ENCODE data around the gene ABHD8.

DNA sequence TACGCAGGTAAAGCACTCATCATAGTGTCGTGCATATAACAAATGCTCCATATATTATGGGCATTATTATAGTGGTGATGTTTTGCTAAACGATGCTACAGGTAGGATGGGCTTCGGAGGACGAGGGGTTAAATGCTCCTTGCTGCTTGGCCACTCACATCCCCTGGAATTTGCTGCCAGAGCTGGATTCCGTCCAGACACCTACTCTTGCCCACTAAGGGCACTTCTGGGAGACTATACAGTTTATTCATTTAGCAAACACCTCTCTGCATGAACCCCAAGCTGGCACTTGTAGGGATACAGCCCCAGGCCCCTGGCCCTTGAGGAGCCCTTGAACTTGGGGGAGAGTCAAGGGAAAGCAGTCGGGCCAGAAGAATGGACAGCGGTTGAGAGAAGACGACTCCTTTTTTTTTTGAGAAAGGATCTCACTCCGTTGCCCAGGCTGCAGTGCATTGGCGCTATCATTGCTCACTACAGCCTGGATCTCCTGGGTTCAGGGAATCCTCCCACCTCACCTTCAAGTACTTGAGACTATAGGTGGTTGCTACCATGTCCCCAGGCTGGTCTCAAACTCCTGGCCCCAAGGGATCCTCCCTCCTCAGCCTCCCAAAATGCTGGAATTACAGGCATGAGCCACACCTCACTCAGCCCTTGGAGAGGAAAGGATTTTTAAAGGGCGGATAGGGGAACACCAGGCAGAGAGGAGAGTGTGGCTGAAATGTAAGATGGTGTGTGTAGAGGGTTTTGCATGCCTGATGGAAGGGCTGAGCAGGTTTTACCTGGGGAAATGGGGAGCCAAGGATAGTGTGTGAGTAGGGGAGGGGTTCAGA is 1.4 kb upstream of the ABHD8 start:
- TF ChIP-seq POLR2A (IDR thresholded peaks at IDR 0.05) (no peak), CTCF (IDR thresholded peaks at IDR 0.05) (no peak)

Measured in testis (tissue), 2 donors.